Endothelial cell of umbilical vein (primary cell): ENCODE measurements around the gene SON. TPM values are rescaled to one million over a fixed set of nuclear protein-coding genes. Genes with fewer than 3 reads are reported as not detected.

ENCODE experiments used
- BruUV-seq: library from RNA; stranded (reverse); fragments of 400-500 nt; replicated peaks from 2 replicates; lab custom pipeline; 2021; lab: Mats Ljungman, UMichigan
- CTCF ChIA-PET: fragments of 300-600, 350-600 bp; sonication (Branson Sonifier 250); formaldehyde crosslinking; loops from one replicate; lab custom pipeline; 2021; ENCODE audit warnings: antibody characterized with exemption, inconsistent platforms; lab: Charles Lee
- POLR2A ChIA-PET: fragments of 300-600, 350-600 bp; sonication (Branson Sonifier 250); formaldehyde crosslinking; loops from one replicate; lab custom pipeline; 2021; ENCODE audit warnings: antibody characterized with exemption, inconsistent platforms; lab: Charles Lee
- DNase-seq: peaks from one replicate; pipeline ENCODE4 v3.0.0-alpha.2; 2011; ENCODE audit warnings: low read depth, low spot score
- FAIRE-seq: peaks from 2 replicates; lab custom pipeline; 2011; peaks lifted over from hg19 to GRCh38; lab: Jason Lieb, UNC
- H2AFZ ChIP-seq: 2 replicates; pipeline ENCODE4 v1.6.0; 2012; ENCODE audit warnings: low read depth, low read length, control low read depth, inconsistent platforms
- H3K27ac ChIP-seq: 2 replicates; pipeline ENCODE4 v1.5.1; 2011; ENCODE audit warnings: low read depth, mild to moderate bottlenecking, control low read depth, low read length, moderate library complexity; ENCODE audit not compliant: insufficient read depth
- H3K27me3 ChIP-seq, 2 experiments: 2 replicates each; pipeline versions ENCODE4 v1.6.0 to v1.6.1; 2011; ENCODE audit warnings: low read length in 2 of 2, mixed read lengths in 1 of 2; ENCODE audit not compliant: control insufficient read depth in 2 of 2, insufficient read depth in 2 of 2
- H3K36me3 ChIP-seq, 2 experiments: 2 replicates in 1 of 2; 3 replicates in 1 of 2; pipeline ENCODE4 v1.5.1; 2011; ENCODE audit warnings: low read length in 2 of 2, mild to moderate bottlenecking in 1 of 2, moderate library complexity in 1 of 2; ENCODE audit not compliant: control insufficient read depth in 2 of 2, insufficient read depth in 2 of 2; ENCODE audit errors: extremely low read depth in 1 of 2
- H3K4me1 ChIP-seq: 3 replicates; pipeline ENCODE4 v1.5.1; 2011; ENCODE audit warnings: mild to moderate bottlenecking, low read length; ENCODE audit not compliant: control insufficient read depth, insufficient read depth; ENCODE audit errors: extremely low read depth
- H3K4me2 ChIP-seq: 2 replicates; pipeline ENCODE4 v1.6.1; 2011; ENCODE audit warnings: low read length, control low read depth, mixed read lengths; ENCODE audit not compliant: insufficient read depth
- H3K4me3 ChIP-seq, 3 experiments: fragments of 200-600 bp in 1 of 3; sonication (generic), shearing (Covaris generic) in 1 of 3; replicated peaks in 1 of 3; 2 replicates each; pipeline ENCODE4 v1.5.1; 2011 to 2016; ENCODE audit warnings: control low read depth in 3 of 3, low read length in 3 of 3, mild to moderate bottlenecking in 2 of 3, inconsistent platforms in 1 of 3, low read depth in 1 of 3, moderate library complexity in 1 of 3; ENCODE audit not compliant: insufficient read depth in 1 of 3
- H3K79me2 ChIP-seq: 2 replicates; pipeline ENCODE4 v1.6.0; 2012; ENCODE audit warnings: low read length, inconsistent platforms; ENCODE audit not compliant: control insufficient read depth, insufficient read depth
- H3K9ac ChIP-seq: replicated peaks from 2 replicates; pipeline ENCODE3; 2011; ENCODE audit warnings: low read length, control low read depth; ENCODE audit not compliant: insufficient read depth; ENCODE audit errors: extremely low read depth
- H3K9me1 ChIP-seq: replicated peaks from 3 replicates; pipeline ENCODE4 v1.6.0; 2011; ENCODE audit warnings: mild to moderate bottlenecking, low read length; ENCODE audit not compliant: control insufficient read depth, insufficient read depth; ENCODE audit errors: extremely low read depth
- H3K9me3 ChIP-seq: replicated peaks from 2 replicates; pipeline ENCODE4 v1.5.1; 2012; ENCODE audit warnings: low read length, inconsistent platforms; ENCODE audit not compliant: control insufficient read depth, insufficient read depth
- H4K20me1 ChIP-seq: replicated peaks from 2 replicates; pipeline ENCODE3; 2011; ENCODE audit warnings: mild to moderate bottlenecking, low read length; ENCODE audit not compliant: control insufficient read depth, insufficient read depth; ENCODE audit errors: extremely low read depth
- EZH2 ChIP-seq: IDR thresholded peaks from 2 replicates; pipeline ENCODE4 v1.6.1; 2012; ENCODE audit warnings: borderline replicate concordance, low read depth, mild to moderate bottlenecking, moderate library complexity, low read length, inconsistent platforms; ENCODE audit not compliant: severe bottlenecking
- FOS ChIP-seq: IDR thresholded peaks from 2 replicates; pipeline ENCODE4 v1.6.1; 2011; ENCODE audit warnings: mild to moderate bottlenecking, low read length, moderate library complexity, borderline replicate concordance; ENCODE audit not compliant: insufficient read depth
- JUN ChIP-seq: IDR thresholded peaks from 2 replicates; pipeline ENCODE4 v1.6.1; 2011; ENCODE audit warnings: borderline replicate concordance, low read depth; ENCODE audit not compliant: insufficient read length, insufficient read depth
- MYC ChIP-seq: IDR thresholded peaks from one replicate; pipeline ENCODE4 v1.6.1; 2011; ENCODE audit warnings: mild to moderate bottlenecking, low read depth, low read length
- POLR2A ChIP-seq: IDR thresholded peaks from 2 replicates; pipeline ENCODE4 v1.6.1; 2012; ENCODE audit warnings: low read depth, mild to moderate bottlenecking, control low read depth, low read length
- POLR2AphosphoS5 ChIP-seq: IDR thresholded peaks from 2 replicates; pipeline ENCODE4 v1.6.1; 2012; ENCODE audit warnings: low read depth, mild to moderate bottlenecking, control low read depth, low read length, moderate library complexity; ENCODE audit not compliant: insufficient read depth
- dilution Hi-C: fragments of 300-500 bp; cut with MboI; formaldehyde crosslinking; loops from one replicate; pipeline ENCODE4 v1.15.0; 2019; ENCODE audit warnings: low sequenced_read_pairs; ENCODE audit not compliant: extremely low pct_ligation_motif_present
- intact Hi-C: fragments of 100-400 bp; cut with micrococcal nuclease; formaldehyde crosslinking; loops from one replicate; pipeline ENCODE4 v1.10.0; 2022
- polyA plus RNA-seq, 4 experiments: library from polyadenylated mRNA; depleted of rRNA in 3 of 4; stranded (reverse) in 3 of 4; unstranded in 1 of 4; fragments of >200 nt; gene quantifications; 2 replicates each; pipeline versions ENCODE4 v1.2.1 to v1.2.3, GENCODE V29; 2011 to 2012; ENCODE audit warnings: missing spikeins in 1 of 4
- total RNA-seq: library from RNA; stranded (reverse); gene quantifications from 2 replicates; pipeline ENCODE4 v1.2.3, GENCODE V29; 2021
- TF ChIP-seq, protein P1 (sequence below): IDR thresholded peaks from 2 replicates; pipeline ENCODE4 v1.6.1; 2011; ENCODE audit not compliant: insufficient read depth, insufficient read length
- TF ChIP-seq, protein P2 (sequence below), 2 donors: IDR thresholded peaks; 1 replicate in 1 of 2; 2 replicates in 1 of 2; pipeline ENCODE4 v1.5.1; 2011; ENCODE audit warnings: low read length in 2 of 2, mild to moderate bottlenecking in 2 of 2, moderate library complexity in 2 of 2, control low read depth in 1 of 2, inconsistent platforms in 1 of 2, low read depth in 1 of 2; ENCODE audit not compliant: insufficient read depth in 1 of 2; ENCODE audit errors: extremely low read depth in 1 of 2

SON gene
- total and polyA plus RNA-seq, 2 donors (not counting 3 experiments of a cell fraction or from before 2014, with no cell fraction given): 107 to 304 TPM

DNA sequence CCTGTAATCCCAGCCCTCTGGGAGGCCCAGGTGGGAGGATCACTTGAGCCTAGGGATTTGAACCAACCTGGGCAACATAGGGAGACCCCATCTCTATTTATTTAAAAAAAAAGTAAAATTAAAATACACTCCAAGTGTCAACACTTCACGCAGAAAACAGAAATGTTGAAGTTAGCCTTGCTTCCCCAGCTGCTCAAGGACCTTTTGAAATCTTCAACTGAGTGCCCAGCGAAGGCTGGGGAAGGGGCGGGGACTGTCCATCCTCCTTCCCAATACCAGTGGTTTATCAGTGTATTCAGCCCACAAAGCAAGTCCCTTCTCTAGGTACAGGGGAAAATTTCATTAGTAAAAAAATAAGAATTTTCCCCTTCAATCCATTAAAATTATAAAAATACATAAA lies 49.1 kb upstream of the SON start:
- H3K4me3 ChIP-seq: no peak overlapping the region
- H3K9me1 ChIP-seq: no peaks in the 10 kb centered on the region
- H3K27ac ChIP-seq: no peak overlapping the region
- no peak overlapping the region for H3K4me2 ChIP-seq
- no peaks in the 10 kb centered on the region for H4K20me1 ChIP-seq
- CTCF ChIA-PET: no interaction called here
- H3K9ac ChIP-seq: no peak overlapping the region
- BruUV-seq: no TSS peak
- dilution Hi-C loops: no loop called here
- DNase-seq (no peak), FAIRE-seq (no peak)
- no peaks in the 10 kb centered on the region for H3K36me3 ChIP-seq
- H3K79me2 ChIP-seq: no peaks in the 10 kb centered on the region
- POLR2A ChIA-PET: no interaction called here
- intact Hi-C loops: no loop called here
- no peaks in the 10 kb centered on the region for H3K9me3 ChIP-seq
- peaks cover 0 to 2% of the 10 kb centered on the region in 2 experiments for H3K27me3 ChIP-seq
- H2AFZ ChIP-seq: no peak overlapping the region
- H3K4me1 ChIP-seq: peaks cover 4% of the 10 kb centered on the region
- TF ChIP-seq MYC (no peak), POLR2AphosphoS5 (no peak)

DNA sequence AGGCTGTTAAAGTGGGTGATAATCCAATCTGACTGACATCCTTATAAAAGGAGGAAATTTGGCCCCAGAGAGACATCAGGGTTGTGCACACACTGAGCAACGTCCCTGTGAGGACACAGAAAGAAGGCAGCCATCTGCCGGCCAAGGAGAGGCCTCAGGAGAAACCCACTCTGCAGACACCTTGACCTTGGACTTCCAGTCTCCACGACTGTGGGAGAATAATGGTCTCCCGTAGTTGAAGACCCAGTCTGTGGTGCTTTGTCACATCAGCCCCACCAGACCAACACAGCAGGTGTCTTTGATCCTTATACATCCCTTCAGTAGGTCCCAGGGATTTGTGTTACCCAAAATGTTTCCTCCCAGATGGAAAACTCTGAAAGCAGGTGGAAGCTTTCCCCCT lies 47.1 kb upstream of the SON start:
- ChIA-PET CTCF (interaction anchor here (0.6 to 1.4 kb wide), 2 partner anchors 13 to 16 kb away, joined by 3 to 6 read pairs; partner anchors contain the start of gene TMEM50B), POLR2A (no interaction called here)
- Histone ChIP-seq H3K4me2 (no peak overlapping the region), H3K4me1 (peaks cover 4% of the 10 kb centered on the region), H3K4me3 (no peak overlapping the region), H3K27me3 (peaks cover 0 to 2% of the 10 kb centered on the region in 2 experiments), H3K79me2 (no peaks in the 10 kb centered on the region), H3K9ac (no peak overlapping the region), H4K20me1 (no peaks in the 10 kb centered on the region), H3K27ac (no peak overlapping the region), H3K9me3 (no peaks in the 10 kb centered on the region), H3K36me3 (no peaks in the 10 kb centered on the region), H2AFZ (no peak overlapping the region), H3K9me1 (no peaks in the 10 kb centered on the region)
- TF ChIP-seq FOS (no peak), POLR2A (no peak), EZH2 (no peak), MYC (no peak), JUN (no peak), POLR2AphosphoS5 (no peak)
- TF ChIP-seq, protein P1, sequence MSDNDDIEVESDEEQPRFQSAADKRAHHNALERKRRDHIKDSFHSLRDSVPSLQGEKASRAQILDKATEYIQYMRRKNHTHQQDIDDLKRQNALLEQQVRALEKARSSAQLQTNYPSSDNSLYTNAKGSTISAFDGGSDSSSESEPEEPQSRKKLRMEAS: no peak
- TF ChIP-seq, protein P2, sequence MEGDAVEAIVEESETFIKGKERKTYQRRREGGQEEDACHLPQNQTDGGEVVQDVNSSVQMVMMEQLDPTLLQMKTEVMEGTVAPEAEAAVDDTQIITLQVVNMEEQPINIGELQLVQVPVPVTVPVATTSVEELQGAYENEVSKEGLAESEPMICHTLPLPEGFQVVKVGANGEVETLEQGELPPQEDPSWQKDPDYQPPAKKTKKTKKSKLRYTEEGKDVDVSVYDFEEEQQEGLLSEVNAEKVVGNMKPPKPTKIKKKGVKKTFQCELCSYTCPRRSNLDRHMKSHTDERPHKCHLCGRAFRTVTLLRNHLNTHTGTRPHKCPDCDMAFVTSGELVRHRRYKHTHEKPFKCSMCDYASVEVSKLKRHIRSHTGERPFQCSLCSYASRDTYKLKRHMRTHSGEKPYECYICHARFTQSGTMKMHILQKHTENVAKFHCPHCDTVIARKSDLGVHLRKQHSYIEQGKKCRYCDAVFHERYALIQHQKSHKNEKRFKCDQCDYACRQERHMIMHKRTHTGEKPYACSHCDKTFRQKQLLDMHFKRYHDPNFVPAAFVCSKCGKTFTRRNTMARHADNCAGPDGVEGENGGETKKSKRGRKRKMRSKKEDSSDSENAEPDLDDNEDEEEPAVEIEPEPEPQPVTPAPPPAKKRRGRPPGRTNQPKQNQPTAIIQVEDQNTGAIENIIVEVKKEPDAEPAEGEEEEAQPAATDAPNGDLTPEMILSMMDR (IDR thresholded peaks at IDR 0.05; ENCODE audit: extremely low read depth in 1 of 2, insufficient read depth in 1 of 2, low read depth in 1 of 2, low read length in 2 of 2): no peak
- intact Hi-C loops (no loop called here), dilution Hi-C loops (no loop called here)
- DNase-seq: no peak
- no peak for FAIRE-seq
- no TSS peak for BruUV-seq
